ENCODE results near the gene EHD3.

GRCh38 chr2:31208240-31208639, 25.7 kb upstream of the EHD3 start:
- no peak for TF ChIP-seq POLR2A (IDR thresholded peaks at IDR 0.05; ENCODE audit: low read length)
- TF ChIP-seq GATA1 (IDR thresholded peaks at IDR 0.05; ENCODE audit: low read depth, low read length) = no peak
